H9 (cell line): Measurements from ENCODE around the gene ANKHD1. TPM values are rescaled to one million over a fixed set of nuclear protein-coding genes. Genes with fewer than 3 reads are reported as not detected.

Source experiments
- DNase-seq: peaks from one replicate; pipeline ENCODE4 v3.0.0-alpha.2; 2017
- H2AFZ ChIP-seq: one replicate; pipeline ENCODE4 v1.6.1; 2013; ENCODE audit warnings: mild to moderate bottlenecking, low read length, control low read depth, moderate library complexity
- H2AK5ac ChIP-seq: 2 replicates; pipeline ENCODE4 v1.6.1; 2013; ENCODE audit warnings: low read length, control low read depth, mixed read lengths; ENCODE audit not compliant: insufficient read length
- H2BK120ac ChIP-seq: one replicate; pipeline ENCODE4 v1.6.1; 2013; ENCODE audit warnings: low read depth, mild to moderate bottlenecking, low read length, control low read depth, inconsistent platforms; ENCODE audit not compliant: poor library complexity, severe bottlenecking
- H2BK12ac ChIP-seq: 2 replicates; pipeline ENCODE4 v1.6.1; 2013; ENCODE audit warnings: low read length, control low read depth, mixed read lengths, low read depth; ENCODE audit not compliant: insufficient read length
- H2BK15ac ChIP-seq: 2 replicates; pipeline ENCODE4 v1.6.1; 2013; ENCODE audit warnings: low read depth, low read length, control low read depth
- H2BK20ac ChIP-seq: one replicate; pipeline ENCODE4 v1.6.1; 2013; ENCODE audit warnings: low read depth, mild to moderate bottlenecking, low read length, control low read depth, inconsistent platforms; ENCODE audit not compliant: poor library complexity, severe bottlenecking
- H2BK5ac ChIP-seq: 2 replicates; pipeline ENCODE4 v1.6.1; 2013; ENCODE audit warnings: low read length, control low read depth, mixed read lengths; ENCODE audit not compliant: insufficient read length
- H3K14ac ChIP-seq: 2 replicates; pipeline ENCODE4 v1.6.1; 2013; ENCODE audit warnings: low read length, control low read depth; ENCODE audit not compliant: insufficient read depth
- H3K18ac ChIP-seq: 2 replicates; pipeline ENCODE4 v1.6.1; 2013; ENCODE audit warnings: low read depth, mild to moderate bottlenecking, mixed read lengths, low read length, control low read depth; ENCODE audit not compliant: insufficient read length
- H3K23ac ChIP-seq: 2 replicates; pipeline ENCODE4 v1.6.1; 2013; ENCODE audit warnings: low read length, control low read depth, mixed read lengths, low read depth; ENCODE audit not compliant: insufficient read length
- H3K23me2 ChIP-seq: 2 replicates; pipeline ENCODE4 v1.6.1; 2013; ENCODE audit warnings: low read depth, mild to moderate bottlenecking, mixed read lengths, low read length, control low read depth; ENCODE audit not compliant: insufficient read length, poor library complexity, severe bottlenecking
- H3K27ac ChIP-seq: 2 replicates; pipeline ENCODE4 v1.5.1; 2013; ENCODE audit warnings: low read length, control low read depth, mixed read lengths, low read depth; ENCODE audit not compliant: insufficient read length
- H3K27me3 ChIP-seq: 2 replicates; pipeline ENCODE4 v1.6.1; 2013; ENCODE audit warnings: low read length, control low read depth, inconsistent platforms; ENCODE audit not compliant: insufficient read depth
- H3K4ac ChIP-seq: 2 replicates; pipeline ENCODE4 v1.6.1; 2013; ENCODE audit warnings: low read depth, mild to moderate bottlenecking, control low read depth, inconsistent platforms, low read length, moderate library complexity
- H3K4me1 ChIP-seq: 2 replicates; pipeline ENCODE4 v1.6.1; 2013; ENCODE audit warnings: low read length, control low read depth, inconsistent platforms; ENCODE audit not compliant: insufficient read depth
- H3K4me2 ChIP-seq: 2 replicates; pipeline ENCODE4 v1.6.1; 2013; ENCODE audit warnings: low read length, control low read depth, mixed read lengths; ENCODE audit not compliant: insufficient read length, insufficient read depth
- H3K56ac ChIP-seq: 2 replicates; pipeline ENCODE4 v1.6.1; 2013; ENCODE audit warnings: low read depth, mild to moderate bottlenecking, mixed read lengths, low read length, control low read depth; ENCODE audit not compliant: insufficient read length
- H3K79me1 ChIP-seq: 2 replicates; pipeline ENCODE4 v1.6.1; 2013; ENCODE audit warnings: low read depth, mild to moderate bottlenecking, moderate library complexity, low read length, control low read depth, inconsistent platforms; ENCODE audit not compliant: insufficient read depth, poor library complexity, severe bottlenecking
- H3K79me2 ChIP-seq: 2 replicates; pipeline ENCODE4 v1.6.1; 2013; ENCODE audit warnings: low read length, control low read depth, inconsistent platforms; ENCODE audit not compliant: insufficient read depth
- H3K9ac ChIP-seq: 2 replicates; pipeline ENCODE4 v1.6.1; 2013; ENCODE audit warnings: low read length, control low read depth, mixed read lengths; ENCODE audit not compliant: insufficient read length; ENCODE audit errors: extremely low read depth
- H3K9me3 ChIP-seq: one replicate; pipeline ENCODE4 v1.6.1; 2013; ENCODE audit warnings: low read depth, low read length, inconsistent platforms; ENCODE audit not compliant: control insufficient read depth
- H3T11ph ChIP-seq: one replicate; pipeline ENCODE4 v1.6.1; 2013; ENCODE audit warnings: mild to moderate bottlenecking, low read length, control low read depth, inconsistent platforms
- H4K20me1 ChIP-seq: one replicate; pipeline ENCODE4 v1.6.1; 2013; ENCODE audit not compliant: control insufficient read depth, insufficient read length, insufficient read depth
- H4K5ac ChIP-seq: 2 replicates; pipeline ENCODE4 v1.6.1; 2013; ENCODE audit warnings: low read depth, mild to moderate bottlenecking, mixed read lengths, low read length, control low read depth; ENCODE audit not compliant: insufficient read length
- H4K8ac ChIP-seq: replicated peaks from 2 replicates; pipeline ENCODE4 v1.6.1; 2013; ENCODE audit warnings: low read length, control low read depth, mixed read lengths, low read depth; ENCODE audit not compliant: insufficient read length
- H4K91ac ChIP-seq: 2 replicates; pipeline ENCODE4 v1.6.1; 2013; ENCODE audit warnings: low read depth, mild to moderate bottlenecking, moderate library complexity, mixed read lengths, low read length, control low read depth; ENCODE audit not compliant: insufficient read length
- H3K27ac Mint-ChIP-seq, 3 experiments: 2 replicates in 2 of 3; 3 replicates in 1 of 3; pipeline ENCODE4 v1.8.0; 2020 to 2021; ENCODE audit warnings: mixed read lengths in 3 of 3, mild to moderate bottlenecking in 1 of 3, moderate library complexity in 1 of 3
- H3K27me3 Mint-ChIP-seq: 2 replicates; pipeline ENCODE4 v1.8.0; 2021; ENCODE audit warnings: low read depth, mild to moderate bottlenecking, moderate library complexity, mixed read lengths
- H3K36me3 Mint-ChIP-seq, 3 experiments: 2 replicates in 2 of 3; 3 replicates in 1 of 3; pipeline ENCODE4 v1.8.0; 2020 to 2021; ENCODE audit warnings: low read depth in 3 of 3, mixed read lengths in 3 of 3; ENCODE audit not compliant: insufficient read depth in 1 of 3
- H3K4me1 Mint-ChIP-seq, 2 experiments: 2 replicates each; pipeline ENCODE4 v1.8.0; 2020; ENCODE audit warnings: mixed read lengths in 2 of 2
- H3K4me3 Mint-ChIP-seq, 2 experiments: 2 replicates in 1 of 2; 3 replicates in 1 of 2; pipeline ENCODE4 v1.8.0; 2020 to 2021; ENCODE audit warnings: mild to moderate bottlenecking in 2 of 2, mixed read lengths in 2 of 2, moderate library complexity in 1 of 2
- H3K9me3 Mint-ChIP-seq, 2 experiments: 2 replicates in 1 of 2; 3 replicates in 1 of 2; pipeline ENCODE4 v1.8.0; 2020; ENCODE audit warnings: mild to moderate bottlenecking in 2 of 2, mixed read lengths in 2 of 2, moderate library complexity in 1 of 2
- WGBS: extraction: QIAGEN DNeasy Blood & Tissue Kit; methylation state at CpG from one replicate; pipeline ENCODE4 v1.1.7; 2013; ENCODE audit warnings: missing lambda C conversion rate, low lambda C conversion rate, mixed read lengths; ENCODE audit not compliant: insufficient read length; ENCODE audit errors: extremely low coverage; 5-methylcytosine and 5-hydroxymethylcytosine counted together
- total RNA-seq: library from RNA; stranded (reverse); gene quantifications from 2 replicates; pipeline ENCODE4 v1.2.1, GENCODE V29; 2021
- TF ChIP-seq, protein P1 (sequence below): fragments of 200-600 bp; sonication (generic); conservative IDR thresholded peaks from 3 replicates; pipeline ENCODE4 v1.8.0; 2021; ENCODE audit warnings: antibody characterized with exemption, mild to moderate bottlenecking

Gene ANKHD1
- total RNA-seq, 1 experiment from 2014 or later, result 105 TPM

GRCh38 chr5:140358738-140359310 lies 42.8 kb upstream of the ANKHD1 start:
- no peak overlapping the region for H2BK120ac ChIP-seq
- H4K5ac ChIP-seq, result no peak overlapping the region
- H3T11ph ChIP-seq, result no peak overlapping the region
- Mint-ChIP-seq H3K27ac (peak overlapping the region in 1 of 3 experiments; percentile 67; a peak in 2 of 7 replicates), H3K4me3 (0 out of 5 replicates have a peak overlapping the region, but pooled peaks of 1 of the 2 experiments have one; percentile 8), H3K9me3 (no peaks in the 10 kb centered on the region; a peak in 1 of 5 replicates), H3K27me3 (peaks cover 19% of the 10 kb centered on the region), H3K4me1 (peaks cover 5 to 23% of the 10 kb centered on the region in 2 experiments; a peak in 3 of 4 replicates), H3K36me3 (no peaks in the 10 kb centered on the region)
- H3K27ac ChIP-seq, result no peak overlapping the region
- H3K23me2 ChIP-seq, result peaks cover 4% of the 10 kb centered on the region
- H3K79me2 ChIP-seq, result no peaks in the 10 kb centered on the region
- no peak overlapping the region for H2BK5ac ChIP-seq
- WGBS, result no CpG with 5 or more reads among the region's 4 CpGs
- TF ChIP-seq, protein P1, sequence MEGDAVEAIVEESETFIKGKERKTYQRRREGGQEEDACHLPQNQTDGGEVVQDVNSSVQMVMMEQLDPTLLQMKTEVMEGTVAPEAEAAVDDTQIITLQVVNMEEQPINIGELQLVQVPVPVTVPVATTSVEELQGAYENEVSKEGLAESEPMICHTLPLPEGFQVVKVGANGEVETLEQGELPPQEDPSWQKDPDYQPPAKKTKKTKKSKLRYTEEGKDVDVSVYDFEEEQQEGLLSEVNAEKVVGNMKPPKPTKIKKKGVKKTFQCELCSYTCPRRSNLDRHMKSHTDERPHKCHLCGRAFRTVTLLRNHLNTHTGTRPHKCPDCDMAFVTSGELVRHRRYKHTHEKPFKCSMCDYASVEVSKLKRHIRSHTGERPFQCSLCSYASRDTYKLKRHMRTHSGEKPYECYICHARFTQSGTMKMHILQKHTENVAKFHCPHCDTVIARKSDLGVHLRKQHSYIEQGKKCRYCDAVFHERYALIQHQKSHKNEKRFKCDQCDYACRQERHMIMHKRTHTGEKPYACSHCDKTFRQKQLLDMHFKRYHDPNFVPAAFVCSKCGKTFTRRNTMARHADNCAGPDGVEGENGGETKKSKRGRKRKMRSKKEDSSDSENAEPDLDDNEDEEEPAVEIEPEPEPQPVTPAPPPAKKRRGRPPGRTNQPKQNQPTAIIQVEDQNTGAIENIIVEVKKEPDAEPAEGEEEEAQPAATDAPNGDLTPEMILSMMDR, result peak; percentile 64
- no peak overlapping the region for H3K9ac ChIP-seq
- H3K18ac ChIP-seq, result no peak overlapping the region
- no peaks in the 10 kb centered on the region; the same call in 1 of the 2 replicates for H3K4me1 ChIP-seq
- no peak overlapping the region for H2AK5ac ChIP-seq
- H4K8ac ChIP-seq, result no peak overlapping the region
- no peak overlapping the region for H2BK15ac ChIP-seq
- H3K4ac ChIP-seq, result no peak overlapping the region
- no peaks in the 10 kb centered on the region for H3K9me3 ChIP-seq
- no peak overlapping the region for H3K14ac ChIP-seq
- DNase-seq, result peak; percentile 72
- H3K4me2 ChIP-seq, result no peak overlapping the region
- no peak overlapping the region for H3K56ac ChIP-seq
- no peak overlapping the region for H2BK20ac ChIP-seq
- no peaks in the 10 kb centered on the region for H3K79me1 ChIP-seq
- H2AFZ ChIP-seq, result no peak overlapping the region
- no peaks in the 10 kb centered on the region for H3K27me3 ChIP-seq
- no peak overlapping the region for H3K23ac ChIP-seq
- H4K20me1 ChIP-seq, result no peaks in the 10 kb centered on the region
- H4K91ac ChIP-seq, result no peak overlapping the region
- no peak overlapping the region for H2BK12ac ChIP-seq
